HepG2 (cell line): ENCODE results near the gene FOXP3. TPM values are rescaled to one million over a fixed set of nuclear protein-coding genes. Genes with fewer than 3 reads are reported as not detected.

Experiments
- ATAC-seq: fragments of 200-7000 bp; cut with Tn5 transposase; 3 replicates; pipeline ENCODE4 v1.9.1; 2020; ENCODE audit warnings: mild to moderate bottlenecking, moderate library complexity
- BruUV-seq: library from RNA; stranded (reverse); fragments of 400-500 nt; replicated peaks from 2 replicates; lab custom pipeline; 2021; lab: Mats Ljungman, UMichigan
- CTCF ChIA-PET: fragments of 300-600 bp; formaldehyde crosslinking; extraction: SDS; loops from one replicate; lab custom pipeline; 2021; ENCODE audit warnings: low total read pairs, inconsistent platforms, low intra/inter-chr PET ratio; lab: Yijun Ruan, JAX
- POLR2A ChIA-PET: fragments of 350-600 bp; sonication (Branson Sonifier 250); formaldehyde crosslinking; loops from one replicate; lab custom pipeline; 2020; ENCODE audit warnings: antibody characterized with exemption, inconsistent platforms; lab: Yijun Ruan, JAX
- DNase-seq: peaks from one replicate; pipeline ENCODE4 v3.0.0-alpha.2; 2015; ENCODE audit warnings: low spot score
- FAIRE-seq: peaks from 3 replicates; lab custom pipeline; 2011; peaks lifted over from hg19 to GRCh38; lab: Jason Lieb, UNC
- H2AFZ ChIP-seq: one replicate; pipeline ENCODE4 v1.6.1; 2011; ENCODE audit warnings: low read length, inconsistent platforms
- H3K27ac ChIP-seq: fragments of 300-600 bp; 3 replicates; pipeline ENCODE4 v1.8.0; 2011; ENCODE audit warnings: mixed run types, mild to moderate bottlenecking, mixed read lengths, low read length, inconsistent platforms; ENCODE audit not compliant: insufficient read depth; ENCODE audit errors: extremely low read length
- H3K27me3 ChIP-seq, 2 experiments: fragments of 200-600 bp in 1 of 2; 2 replicates in 1 of 2; 3 replicates in 1 of 2; pipeline versions ENCODE4 v1.6.0 to v1.8.0; 2011; ENCODE audit warnings: low read length in 2 of 2, mild to moderate bottlenecking in 2 of 2, moderate library complexity in 2 of 2, inconsistent platforms in 1 of 2; ENCODE audit not compliant: insufficient read depth in 2 of 2, control insufficient read depth in 1 of 2
- H3K36me3 ChIP-seq, 2 experiments: fragments of 200-600 bp in 1 of 2; replicated peaks in 1 of 2; 2 replicates in 1 of 2; 3 replicates in 1 of 2; pipeline versions ENCODE4 v1.5.1 to v1.8.0; 2011; ENCODE audit warnings: low read length in 2 of 2, inconsistent platforms in 1 of 2; ENCODE audit not compliant: insufficient read depth in 2 of 2, control insufficient read depth in 1 of 2
- H3K4me1 ChIP-seq: 2 replicates; pipeline ENCODE4 v1.5.1; 2012; ENCODE audit warnings: low read length, inconsistent platforms; ENCODE audit not compliant: insufficient read depth
- H3K4me2 ChIP-seq: 2 replicates; pipeline ENCODE4 v1.6.0; 2011; ENCODE audit warnings: low read depth, low read length, inconsistent platforms
- H3K4me3 ChIP-seq, 3 experiments: fragments of 200-600 bp in 1 of 3; sonication (generic), shearing (Covaris generic) in 1 of 3; replicated peaks in 1 of 3; 2 replicates each; pipeline ENCODE4 v1.5.1; 2011 to 2016; ENCODE audit warnings: low read length in 3 of 3, inconsistent platforms in 2 of 3, low read depth in 2 of 3, mild to moderate bottlenecking in 2 of 3, control low read depth in 1 of 3, mixed read lengths in 1 of 3; ENCODE audit not compliant: insufficient read depth in 1 of 3
- H3K79me2 ChIP-seq: one replicate; pipeline ENCODE4 v1.6.1; 2011; ENCODE audit warnings: low read length, inconsistent platforms; ENCODE audit not compliant: insufficient read depth
- H3K9ac ChIP-seq: 2 replicates; pipeline ENCODE4 v1.6.0; 2011; ENCODE audit warnings: mild to moderate bottlenecking, low read depth, low read length, inconsistent platforms; ENCODE audit not compliant: insufficient read depth
- H3K9me3 ChIP-seq: 2 replicates; pipeline ENCODE4 v1.5.1; 2012; ENCODE audit warnings: mild to moderate bottlenecking, low read length
- H4K20me1 ChIP-seq: 2 replicates; pipeline ENCODE4 v1.6.0; 2011; ENCODE audit warnings: inconsistent platforms, mild to moderate bottlenecking, low read length, moderate library complexity; ENCODE audit not compliant: insufficient read depth
- CBX2 ChIP-seq, 2 experiments: fragments of 200-600 bp in 1 of 2; sonication (generic); formaldehyde crosslinking in 1 of 2; IDR thresholded peaks; 2 replicates each; pipeline versions ENCODE4 v1.7.0 to v1.8.1; 2018 to 2022; ENCODE audit warnings: low read depth in 2 of 2, low read length in 1 of 2, mild to moderate bottlenecking in 1 of 2, missing genetic modification reagents in 1 of 2
- CHCHD3 ChIP-seq: sonication (generic); formaldehyde crosslinking; IDR thresholded peaks from 2 replicates; pipeline ENCODE4 v1.8.0; 2022; ENCODE audit warnings: mild to moderate bottlenecking, missing genetic modification reagents, moderate library complexity
- MAX ChIP-seq: IDR thresholded peaks from 2 replicates; pipeline ENCODE4 v1.6.1; 2012; ENCODE audit warnings: inconsistent platforms
- NR2F1 ChIP-seq, 2 experiments: fragments of 450-650 bp in 1 of 2; formaldehyde crosslinking in 1 of 2; IDR thresholded peaks; 2 replicates each; pipeline versions ENCODE4 v1.5.0 to v1.6.1; 2016 to 2020; ENCODE audit warnings: mild to moderate bottlenecking in 1 of 2, missing compliant biosample characterization in 1 of 2, missing genetic modification reagents in 1 of 2, moderate library complexity in 1 of 2
- PRDM4 ChIP-seq: sonication (generic); formaldehyde crosslinking; IDR thresholded peaks from 2 replicates; pipeline ENCODE4 v1.9.0; 2021; ENCODE audit warnings: missing genetic modification reagents, borderline replicate concordance
- ZGPAT ChIP-seq: IDR thresholded peaks from 2 replicates; pipeline ENCODE4 v1.6.1; 2016; ENCODE audit warnings: mild to moderate bottlenecking
- ZNF234 ChIP-seq: sonication (generic); formaldehyde crosslinking; conservative IDR thresholded peaks from 2 replicates; pipeline ENCODE4 v1.5.1; 2020; ENCODE audit warnings: mild to moderate bottlenecking, missing genetic modification reagents
- ZNF350 ChIP-seq: sonication (generic); formaldehyde crosslinking; IDR thresholded peaks from 2 replicates; pipeline ENCODE4 v1.4.0; 2020; ENCODE audit warnings: mild to moderate bottlenecking, low read depth, missing genetic modification reagents, borderline replicate concordance
- ZNF432 ChIP-seq: sonication (generic); formaldehyde crosslinking; IDR thresholded peaks from 2 replicates; pipeline ENCODE4 v1.5.0; 2020; ENCODE audit warnings: missing genetic modification reagents, mild to moderate bottlenecking, borderline replicate concordance
- ZNF569 ChIP-seq: sonication (generic); formaldehyde crosslinking; IDR thresholded peaks from 2 replicates; pipeline ENCODE4 v1.5.0; 2020; ENCODE audit warnings: mild to moderate bottlenecking, missing genetic modification reagents, moderate library complexity, borderline replicate concordance
- ZNF629 ChIP-seq: sonication (generic); formaldehyde crosslinking; conservative IDR thresholded peaks from 2 replicates; pipeline ENCODE4 v1.5.0; 2020; ENCODE audit warnings: missing genetic modification reagents
- ZNF749 ChIP-seq: sonication (generic); formaldehyde crosslinking; IDR thresholded peaks from 2 replicates; pipeline ENCODE4 v1.8.0; 2022; ENCODE audit warnings: mild to moderate bottlenecking, missing genetic modification reagents, moderate library complexity, borderline replicate concordance
- WGBS: methylation state at CpG from one replicate; pipeline ENCODE4 v1.1.6; 2017; ENCODE audit warnings: low lambda C conversion rate; 5-methylcytosine and 5-hydroxymethylcytosine counted together
- in situ Hi-C: cut with HindIII; loops from 2 replicates; pipeline ENCODE4 v1.10.0; 2017; ENCODE audit warnings: low pct_unique_long_range_greater_than_20kb; ENCODE audit not compliant: extremely low pct_ligation_motif_present
- intact Hi-C: fragments of 100-400 bp; cut with micrococcal nuclease; formaldehyde crosslinking; loops from one replicate; pipeline ENCODE4 v1.10.0; 2022; ENCODE audit not compliant: unreplicated experiment
- polyA plus RNA-seq, 8 experiments: library from polyadenylated mRNA; depleted of rRNA in 3 of 8; stranded (reverse) in 7 of 8; unstranded in 1 of 8; fragments of >200 nt; fragmentation: Illumina TruSeq in 4 of 8; extraction: Trizol in 4 of 8; gene quantifications; 2 replicates each; pipeline versions ENCODE4 v1.2.1 to v1.2.3, GENCODE V29; 2011 to 2016; ENCODE audit warnings: low read depth in 4 of 8, missing spikeins in 1 of 8, mixed read lengths in 1 of 8; ENCODE audit not compliant: insufficient read depth in 1 of 8
- total RNA-seq, 5 experiments: library from RNA; depleted of rRNA; stranded (reverse); fragments of >200 nt; fragmentation: Illumina TruSeq; extraction: Trizol; gene quantifications; 2 replicates each; pipeline ENCODE4 v1.2.3, GENCODE V29; 2016; ENCODE audit warnings: low read depth in 1 of 5

The FOXP3 gene
- total and polyA plus RNA-seq, 2 of the 13 experiments (the other 11 are each of a cell fraction or from before 2014, with no cell fraction given) = 0.04 TPM; not detected in 1

GRCh38 chrX:49256268-49256995 is 8.1 kb downstream of the FOXP3 start:
- TF ChIP-seq ZNF569 (CRISPR knock-in tag) (no peak), ZNF629 (peak; percentile 32; the same call in 1 of the 2 replicates)
- FAIRE-seq = no peak
- no peak overlapping the region for H3K4me2 ChIP-seq

GRCh38 chrX:49254639-49255038 is 9.9 kb downstream of the FOXP3 start:
- CTCF ChIA-PET = no interaction called here
- TF ChIP-seq ZGPAT (CRISPR knock-in tag) (no peak), CBX2 (IDR thresholded peaks at IDR 0.05; ENCODE audit: low read depth, low read length) (no peak), CBX2 (CRISPR knock-in tag; IDR thresholded peaks at IDR 0.05; ENCODE audit: low read depth) (no peak), MAX (no peak), ZNF432 (CRISPR knock-in tag) (no peak), ZNF749 (no peak), PRDM4 (CRISPR knock-in tag) (no peak), NR2F1 (CRISPR knock-in tag; IDR thresholded peaks at IDR 0.05) (no peak), ZNF350 (CRISPR knock-in tag) (no peak), ZNF234 (CRISPR knock-in tag) (no peak), CHCHD3 (CRISPR knock-in tag) (no peak)

More at GRCh38 chrX:49256268-49256995, 8.1 kb downstream of the FOXP3 start:
- Histone ChIP-seq H3K27ac (no peak overlapping the region), H3K9ac (no peak overlapping the region), H3K9me3 (no peaks in the 10 kb centered on the region), H3K36me3 (no peaks in the 10 kb centered on the region), H3K27me3 (no peaks in the 10 kb centered on the region), H3K4me1 (peaks cover 11% of the 10 kb centered on the region), H2AFZ (no peak overlapping the region), H4K20me1 (no peaks in the 10 kb centered on the region), H3K79me2 (no peaks in the 10 kb centered on the region), H3K4me3 (no peak overlapping the region)
- no peak for DNase-seq
- ChIA-PET CTCF (no interaction called here), POLR2A (interaction anchor here (1.2 kb wide), 1 partner anchor 13 kb away, joined by 5 read pairs; the partner anchor contains the start of gene PPP1R3F)
- ATAC-seq = no peak
- in situ Hi-C loops = no loop called here
- WGBS = no CpG with 5 or more reads among the region's 9 CpGs
- intact Hi-C loops = no loop called here
- BruUV-seq = no TSS peak

More at GRCh38 chrX:49254639-49255038, 9.9 kb downstream of the FOXP3 start:
- 100% methylated on average over 4 of the region's 7 CpGs for WGBS
- no peaks in the 10 kb centered on the region for H3K36me3 ChIP-seq
- DNase-seq (no peak), ATAC-seq (no peak), FAIRE-seq (no peak)
- H3K9me3 ChIP-seq = no peaks in the 10 kb centered on the region
- no TSS peak for BruUV-seq
- POLR2A ChIA-PET = no interaction called here
- H3K4me1 ChIP-seq = peaks cover 11% of the 10 kb centered on the region
- H3K27ac ChIP-seq = no peak overlapping the region
- no peak overlapping the region for H2AFZ ChIP-seq
- no peak overlapping the region for H3K9ac ChIP-seq
- intact Hi-C loops (no loop called here), in situ Hi-C loops (no loop called here)
- no peaks in the 10 kb centered on the region for H4K20me1 ChIP-seq
- no peak overlapping the region for H3K4me2 ChIP-seq
- no peaks in the 10 kb centered on the region for H3K79me2 ChIP-seq
- no peak overlapping the region for H3K4me3 ChIP-seq
- no peaks in the 10 kb centered on the region for H3K27me3 ChIP-seq
